ENCODE results near the gene WDR13.
"Not testable (repeated sequence)": the region's sequence is repeated elsewhere in the genome, so short reads cannot be mapped to it uniquely, and the experiment has no call there.

WDR13 gene

DNA sequence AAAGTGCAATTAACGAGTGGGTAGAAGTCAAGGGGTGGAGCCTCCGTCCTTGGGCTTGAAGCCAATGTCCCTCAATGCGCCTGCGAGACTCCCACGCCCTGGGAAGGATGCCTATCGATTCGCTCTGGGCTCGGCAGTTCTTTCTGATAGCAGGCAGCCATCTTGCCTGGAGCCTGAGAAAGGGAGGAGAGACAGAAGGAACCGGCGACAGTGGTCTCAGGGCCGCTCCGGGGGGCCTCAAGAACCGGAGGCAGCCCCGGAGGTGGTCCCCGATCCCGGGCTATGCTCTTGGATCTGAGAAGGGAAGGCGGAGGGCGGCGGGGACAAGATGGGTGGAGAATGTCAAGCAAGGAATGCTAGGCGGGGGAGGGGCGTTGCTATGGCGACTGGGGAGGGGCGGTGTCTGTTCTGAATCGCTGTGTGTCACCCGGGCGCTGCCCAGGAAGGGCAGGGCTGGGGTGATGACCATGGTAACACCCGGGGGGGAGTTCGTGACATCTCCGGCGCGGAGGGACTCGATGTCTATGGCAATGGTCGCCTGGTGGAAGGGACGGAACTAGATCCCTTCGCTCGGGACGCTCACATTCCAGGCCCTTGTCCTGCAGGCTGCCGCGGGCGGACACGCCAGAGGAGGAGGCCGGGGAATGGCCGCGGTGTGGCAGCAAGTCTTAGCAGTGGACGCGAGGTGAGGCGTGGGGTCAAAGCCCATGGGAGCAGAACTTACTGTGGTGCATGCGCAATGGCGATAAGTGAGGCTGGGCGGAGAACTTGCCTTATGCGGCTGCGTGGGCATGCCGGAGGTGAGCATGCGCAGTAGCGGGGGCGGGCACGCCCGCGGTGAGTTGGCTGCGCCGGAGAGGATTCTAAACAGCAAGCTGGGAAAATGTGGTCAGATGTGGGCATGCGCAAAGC lies at the start of gene WDR13:
WDR13 (plus strand) TSS at position 140 of the 912 bp plus-strand sequence; CDS start at position 645, 505 bp downstream.
- peak; percentile 78 to 80 for DNase-seq (ENCODE audit: extremely low read depth in 1 of 2, low read depth in 1 of 2)

- no peak for DNase-seq (ENCODE audit: extremely low read depth in 1 of 2, low read depth in 1 of 2)
These were observed 48.4 kb upstream of the WDR13 start for GRCh38 chrX:48548871-48549270.

DNA sequence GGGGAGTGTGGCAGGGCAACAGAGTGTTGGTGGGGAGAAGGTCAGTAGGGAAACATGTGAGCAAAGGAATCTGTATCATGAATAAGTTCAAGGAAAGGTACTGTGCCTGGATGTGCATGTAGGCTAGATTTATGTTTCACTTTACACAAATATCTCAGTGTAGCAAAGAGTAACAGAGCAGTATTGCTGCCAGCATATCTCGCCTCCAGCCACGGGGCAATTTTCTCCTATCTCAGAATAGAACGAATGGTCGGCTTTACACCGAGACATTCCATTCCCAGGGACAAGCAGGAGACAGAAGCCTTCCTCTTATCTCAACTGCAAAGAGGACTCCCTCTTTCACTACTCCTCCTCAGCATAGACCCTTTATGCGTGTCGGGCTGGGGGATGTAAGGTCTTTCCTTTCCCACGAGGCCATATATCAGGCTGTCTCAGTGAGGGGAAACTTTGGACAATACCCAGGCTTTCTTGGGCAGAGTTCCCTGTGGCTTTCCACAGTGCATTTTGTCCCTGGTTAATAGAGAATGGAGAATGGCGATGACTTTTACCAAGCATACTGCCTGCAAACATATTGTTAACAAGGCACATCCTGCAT lies 41.5 kb upstream of the WDR13 start:
- not testable (repeated sequence) for DNase-seq (ENCODE audit: extremely low read depth in 1 of 2, low read depth in 1 of 2)

GRCh38 chrX:48558271-48558670 lies 39.0 kb upstream of the WDR13 start:
- DNase-seq (ENCODE audit: extremely low read depth in 1 of 2, low read depth in 1 of 2): no peak

GRCh38 chrX:48559636-48560035 lies 37.7 kb upstream of the WDR13 start:
- DNase-seq (ENCODE audit: extremely low read depth in 1 of 2, low read depth in 1 of 2): no peak

GRCh38 chrX:48560056-48560455 lies 37.2 kb upstream of the WDR13 start:
- no peak for DNase-seq (ENCODE audit: extremely low read depth in 1 of 2, low read depth in 1 of 2)

- no peak for DNase-seq (ENCODE audit: extremely low read depth in 1 of 2, low read depth in 1 of 2)
These were observed 36.6 kb upstream of the WDR13 start for GRCh38 chrX:48560681-48561080.

DNA sequence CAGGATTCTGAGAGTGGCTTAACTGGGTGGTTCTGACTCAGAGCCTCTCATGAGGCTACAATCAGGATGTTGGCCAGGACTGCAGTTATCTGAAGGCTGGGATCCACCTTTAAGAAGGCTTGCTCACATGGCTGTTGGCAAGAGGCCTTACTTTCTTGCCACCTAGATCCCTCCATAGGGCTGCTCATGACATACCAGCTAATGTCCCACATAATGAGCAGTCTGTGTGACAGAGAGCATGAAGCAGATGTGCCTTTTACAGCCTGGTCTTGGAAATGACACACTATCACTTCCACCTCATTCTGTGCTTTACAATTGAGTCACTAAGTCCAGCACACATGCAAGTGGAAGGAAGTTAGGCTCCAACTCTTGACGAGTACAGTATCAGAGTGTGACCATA lies 27.3 kb upstream of the WDR13 start:
- no peak for DNase-seq (ENCODE audit: extremely low read depth in 1 of 2, low read depth in 1 of 2)

GRCh38 chrX:48573690-48574269 lies 23.5 kb upstream of the WDR13 start:
- no peak for DNase-seq (ENCODE audit: extremely low read depth in 1 of 2, low read depth in 1 of 2)

DNA sequence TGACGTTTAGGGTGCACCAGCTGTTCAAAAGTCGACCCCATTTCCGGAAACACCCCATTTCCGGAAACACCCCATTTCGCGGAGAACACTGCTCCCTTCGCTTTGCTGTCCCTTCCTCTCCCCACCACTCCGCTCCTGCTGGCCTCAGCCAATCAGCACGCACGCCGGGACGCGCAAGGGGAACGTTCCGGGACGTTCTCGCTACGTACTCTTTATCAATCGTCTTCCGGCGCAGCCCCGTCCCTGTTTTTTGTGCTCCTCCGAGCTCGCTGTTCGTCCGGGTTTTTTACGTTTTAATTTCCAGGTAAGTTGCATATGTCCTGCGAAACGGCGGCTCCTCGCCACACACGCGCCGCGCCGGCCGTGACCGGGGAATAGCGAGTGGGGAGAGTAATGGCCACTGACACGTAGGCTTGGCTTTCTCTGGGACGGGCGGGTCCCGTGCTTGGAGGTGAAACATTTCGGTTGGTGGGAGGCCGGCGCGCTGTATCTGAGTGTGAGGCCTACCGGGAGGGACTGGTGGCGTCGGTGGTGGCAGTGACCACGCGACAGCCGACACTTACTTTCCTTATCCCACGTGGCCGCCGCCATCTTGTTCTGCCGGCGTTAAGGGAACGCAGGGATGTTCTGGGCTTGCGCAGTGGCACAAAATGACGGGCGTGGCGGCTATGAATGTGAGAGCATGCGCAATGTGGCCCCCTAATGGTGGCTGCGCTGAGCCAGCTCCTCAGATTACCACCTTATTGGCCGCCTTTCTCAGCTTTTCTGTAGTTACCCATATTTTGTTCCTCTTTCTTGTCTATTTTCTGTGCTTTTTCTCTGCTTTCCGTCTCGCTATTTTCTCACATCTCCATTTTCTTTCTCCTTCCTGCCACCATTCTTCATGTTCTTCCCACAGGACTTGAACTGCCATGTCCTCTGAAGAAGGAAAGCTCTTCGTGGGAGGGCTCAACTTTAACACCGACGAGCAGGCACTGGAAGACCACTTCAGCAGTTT lies 22.7 kb upstream of the WDR13 start, which contains the start of gene RBM3:
RBM3 (plus strand) TSS at position 215 of the 997 bp plus-strand sequence; CDS start at position 912, 697 bp downstream.
- peak; percentile 80 to 81 for DNase-seq (ENCODE audit: extremely low read depth in 1 of 2, low read depth in 1 of 2)

- DNase-seq (ENCODE audit: extremely low read depth in 1 of 2, low read depth in 1 of 2): no peak
These were observed 21.6 kb upstream of the WDR13 start for GRCh38 chrX:48575642-48576041.

DNA sequence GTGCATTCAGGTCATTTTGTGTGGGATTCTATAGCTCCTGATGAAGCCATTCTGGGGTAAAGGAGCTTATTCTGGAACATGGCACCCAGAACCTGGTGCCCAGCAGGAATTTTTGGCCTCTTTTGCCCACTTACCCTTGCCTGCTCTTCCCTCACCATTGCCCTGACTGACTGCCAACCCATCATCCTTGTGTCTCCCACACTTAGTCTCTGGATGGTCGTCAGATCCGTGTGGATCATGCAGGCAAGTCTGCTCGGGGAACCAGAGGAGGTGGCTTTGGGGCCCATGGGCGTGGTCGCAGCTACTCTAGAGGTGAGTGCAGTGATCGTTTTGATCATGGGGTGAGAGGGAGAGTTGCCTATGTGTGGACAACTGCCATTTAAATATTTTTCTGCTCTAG lies 21.2 kb upstream of the WDR13 start:
- DNase-seq (ENCODE audit: extremely low read depth in 1 of 2, low read depth in 1 of 2): no peak

- DNase-seq (ENCODE audit: extremely low read depth in 1 of 2, low read depth in 1 of 2): no peak
These were observed 18.6 kb upstream of the WDR13 start for GRCh38 chrX:48578661-48579128.

GRCh38 chrX:48579259-48579658 lies 18.0 kb upstream of the WDR13 start:
- DNase-seq (ENCODE audit: extremely low read depth in 1 of 2, low read depth in 1 of 2): no peak

DNA sequence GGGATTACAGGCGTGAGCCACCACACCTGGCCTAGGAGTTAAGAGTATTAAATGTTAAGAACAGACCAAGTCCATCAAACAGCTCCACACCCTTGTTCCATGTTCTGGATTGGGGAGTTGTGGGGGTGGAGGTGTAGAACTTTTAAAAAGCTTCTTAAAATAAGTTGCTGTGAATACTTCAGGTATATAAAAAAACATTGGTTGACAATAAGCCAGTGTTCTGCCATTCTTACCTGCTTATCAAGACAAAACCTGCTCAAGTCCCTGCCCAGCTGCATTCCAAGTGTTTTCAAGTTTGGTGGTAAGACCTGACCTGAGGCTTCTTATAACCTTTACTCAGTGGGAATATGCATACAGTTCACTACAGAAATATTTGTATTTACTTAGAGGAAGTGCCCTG lies 16.6 kb upstream of the WDR13 start:
- DNase-seq (ENCODE audit: extremely low read depth in 1 of 2, low read depth in 1 of 2): no peak

- no peak for DNase-seq (ENCODE audit: extremely low read depth in 1 of 2, low read depth in 1 of 2)
These were observed 12.6 kb upstream of the WDR13 start for GRCh38 chrX:48584698-48585097.

GRCh38 chrX:48589482-48590162 lies 7.7 kb upstream of the WDR13 start:
- no peak for DNase-seq (ENCODE audit: extremely low read depth in 1 of 2, low read depth in 1 of 2)

DNA sequence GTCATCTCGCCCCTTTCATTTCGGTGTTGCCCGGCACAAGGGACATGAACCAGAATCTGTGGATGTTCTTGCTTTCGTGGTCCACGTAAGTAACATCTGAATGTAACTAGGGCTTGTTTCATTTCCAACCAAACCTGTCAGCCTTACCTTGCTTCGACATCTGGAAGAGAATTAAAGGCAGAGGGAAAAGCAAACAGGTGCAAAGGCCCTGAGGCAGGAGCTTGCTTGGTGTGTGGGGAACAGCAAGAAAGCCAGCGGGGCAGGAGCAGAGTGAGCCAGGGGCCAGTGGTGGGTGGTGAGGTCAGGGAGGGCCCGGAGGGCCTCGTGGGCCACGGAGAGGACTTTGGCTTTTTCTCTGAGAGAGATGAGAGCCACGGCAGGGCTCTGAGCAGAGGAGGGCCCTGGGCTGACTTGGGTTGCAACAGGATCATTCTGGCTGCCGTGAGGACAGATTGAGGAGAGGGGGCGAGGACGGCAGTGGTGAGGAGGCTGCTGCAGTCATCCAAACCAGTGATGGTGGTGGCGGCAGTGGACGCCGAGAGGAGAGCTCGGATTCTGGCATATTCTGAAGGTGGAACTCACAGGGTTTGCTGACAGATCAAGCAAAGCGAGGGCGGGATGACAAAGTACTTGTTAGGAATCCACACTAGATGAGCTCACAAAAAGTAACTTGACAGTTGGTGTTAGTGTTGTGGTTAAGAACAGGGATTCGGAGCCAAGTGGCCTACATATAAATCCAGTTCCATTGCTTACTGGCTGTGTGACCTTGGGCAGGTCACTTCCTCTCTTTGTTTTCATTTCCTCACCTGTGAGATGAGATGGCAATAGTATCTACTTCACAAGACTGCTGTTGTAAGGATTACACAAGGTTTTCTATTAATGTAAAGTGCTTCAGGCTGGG lies 6.8 kb upstream of the WDR13 start:
- DNase-seq (ENCODE audit: extremely low read depth in 1 of 2, low read depth in 1 of 2): no peak

- DNase-seq (ENCODE audit: extremely low read depth in 1 of 2, low read depth in 1 of 2): no peak
These were observed 6.0 kb upstream of the WDR13 start for GRCh38 chrX:48591255-48591791.
